ENCODE measurements around the gene C16orf96.

The C16orf96 gene

GRCh38 chr16:4601036-4601863 is 45.1 kb downstream of the C16orf96 start:
- DNase-seq (ENCODE audit: low spot score): no peak

DNA sequence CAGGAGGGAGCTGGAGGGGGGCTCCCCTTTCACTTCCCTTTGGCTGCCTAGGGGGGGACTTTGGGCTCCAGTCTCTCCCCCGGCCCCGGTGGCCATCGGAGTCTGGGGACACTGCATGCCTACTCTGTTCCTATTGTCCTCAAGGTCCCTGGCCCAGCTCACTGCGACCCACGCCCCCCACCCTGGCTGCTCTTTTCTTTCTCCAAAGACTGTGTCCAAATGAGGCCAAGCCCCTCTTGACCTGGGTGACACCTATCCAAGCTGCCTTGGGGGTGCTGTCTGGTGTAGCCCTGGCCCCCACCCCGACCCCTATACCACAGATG is 45.7 kb downstream of the C16orf96 start:
- DNase-seq (ENCODE audit: low spot score): no peak

DNA sequence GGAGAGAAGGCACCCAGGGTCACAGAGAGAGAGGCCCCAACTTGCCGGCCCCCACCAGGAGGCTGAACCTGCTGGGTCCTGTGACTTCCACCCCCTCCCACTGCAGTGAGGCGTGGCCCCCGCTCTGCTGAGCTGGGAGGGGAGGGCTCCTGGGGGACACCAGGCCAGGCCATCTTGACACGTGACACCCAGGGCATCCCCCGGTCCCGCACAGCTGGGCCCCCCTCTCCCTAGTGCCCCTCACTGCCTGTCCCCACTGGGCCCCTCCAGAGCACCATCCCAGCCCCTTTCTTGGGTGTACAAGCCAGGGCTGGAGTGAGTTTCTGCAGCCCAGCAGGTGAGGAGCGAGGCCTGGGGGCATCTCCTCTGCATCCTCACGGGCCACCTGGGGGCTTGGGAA is 46.2 kb downstream of the C16orf96 start:
- no peak for DNase-seq (ENCODE audit: low spot score)

DNA sequence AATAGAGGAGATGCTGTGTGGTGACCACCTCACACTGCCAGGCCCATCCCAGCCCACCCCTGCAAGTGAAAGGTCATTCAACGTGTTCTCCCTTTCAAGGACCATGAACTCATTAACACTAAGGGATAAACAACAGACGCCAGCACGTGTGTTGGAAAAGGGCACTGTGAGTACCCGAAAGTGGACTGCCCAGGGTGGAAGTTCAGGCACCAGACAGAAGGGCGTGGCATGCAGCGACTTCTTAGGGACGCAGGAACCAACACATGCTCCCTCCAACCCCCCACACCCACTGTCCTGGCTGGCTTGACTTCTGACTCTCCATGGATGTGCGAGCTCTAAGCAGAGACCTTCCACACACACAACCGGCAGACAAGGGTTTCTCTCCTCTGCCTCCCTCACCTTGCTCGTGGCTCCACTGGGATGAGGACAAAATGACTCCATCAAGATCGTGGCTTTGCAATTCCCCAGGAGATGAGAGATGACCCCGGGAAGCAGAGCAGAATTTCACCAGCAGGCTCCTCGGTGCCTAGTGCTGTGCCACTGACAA is 47.6 kb downstream of the C16orf96 start:
- no peak for DNase-seq (ENCODE audit: low spot score)

- DNase-seq (ENCODE audit: low spot score): no peak
Observed at GRCh38 chr16:4604401-4604800, 48.3 kb downstream of the C16orf96 start.

DNA sequence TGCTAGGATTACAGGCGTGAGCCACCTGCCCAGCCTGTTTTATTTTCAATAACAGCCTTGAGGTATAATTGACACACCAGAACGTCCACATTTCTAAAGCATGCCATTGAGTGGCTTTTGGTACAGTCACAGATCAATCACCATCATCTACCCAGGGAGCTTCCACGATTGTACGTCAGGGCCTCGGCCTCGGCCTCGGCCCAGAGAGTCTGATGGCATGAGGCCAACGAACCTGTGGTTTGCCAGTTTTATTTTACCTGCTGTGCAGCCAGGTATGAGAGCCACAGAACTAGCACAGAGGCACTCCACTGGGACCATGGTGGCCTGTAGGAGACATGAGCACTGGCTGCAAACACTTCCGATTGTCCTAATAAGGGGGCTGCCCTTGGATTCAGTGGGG is 50.2 kb downstream of the C16orf96 start:
- DNase-seq (ENCODE audit: low spot score): no peak

DNA sequence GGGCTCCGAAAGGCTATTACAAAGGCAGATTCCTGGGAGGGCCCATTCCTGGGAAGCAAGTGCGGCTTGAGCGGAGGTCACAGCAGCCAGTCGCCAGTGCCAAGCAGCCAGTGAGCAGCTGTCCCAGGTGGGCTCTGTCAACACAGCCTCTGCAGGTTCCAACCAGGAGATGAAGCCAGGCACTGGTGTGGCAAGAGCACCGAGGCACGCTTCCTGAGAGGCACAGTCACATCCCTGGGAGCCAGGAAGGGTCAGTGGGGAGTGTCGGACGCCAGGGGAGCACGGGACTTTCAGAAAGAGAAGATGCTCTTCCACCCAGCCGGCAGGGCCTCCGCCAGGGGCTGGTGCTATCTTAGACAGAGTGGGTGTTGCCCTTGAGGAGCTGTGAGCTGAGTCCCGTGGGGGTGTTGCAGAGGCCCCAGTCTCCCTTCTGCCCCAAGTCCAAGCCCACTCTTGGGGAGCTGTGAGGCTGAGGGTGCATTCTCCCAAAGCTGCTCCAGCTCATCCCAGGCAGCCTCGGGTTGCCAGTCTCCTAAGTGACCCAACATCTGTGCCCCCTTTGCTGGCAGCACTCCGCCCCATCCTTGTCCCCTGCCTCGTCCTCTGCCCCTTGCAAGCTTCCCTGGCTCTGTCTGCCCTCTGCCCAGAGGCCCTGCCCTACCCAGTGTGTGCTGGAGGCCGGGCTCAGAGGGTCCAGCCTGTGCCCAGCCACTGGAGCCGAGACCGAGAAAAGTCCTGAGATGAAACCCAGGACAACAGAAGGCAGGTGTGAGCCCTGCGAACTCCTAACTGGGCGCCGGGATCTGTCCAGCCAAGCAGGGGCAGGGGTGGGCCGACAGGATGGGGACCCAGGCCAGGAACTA is 51.9 kb downstream of the C16orf96 start:
- no peak for DNase-seq (ENCODE audit: low spot score)

GRCh38 chr16:4608704-4608980 is 52.5 kb downstream of the C16orf96 start:
- no peak for DNase-seq (ENCODE audit: low spot score)

GRCh38 chr16:4609200-4610010 is 53.3 kb downstream of the C16orf96 start:
- DNase-seq (ENCODE audit: low spot score): no peak

- DNase-seq (ENCODE audit: low spot score): no peak
Observed at GRCh38 chr16:4610011-4611005, 54.2 kb downstream of the C16orf96 start.

DNA sequence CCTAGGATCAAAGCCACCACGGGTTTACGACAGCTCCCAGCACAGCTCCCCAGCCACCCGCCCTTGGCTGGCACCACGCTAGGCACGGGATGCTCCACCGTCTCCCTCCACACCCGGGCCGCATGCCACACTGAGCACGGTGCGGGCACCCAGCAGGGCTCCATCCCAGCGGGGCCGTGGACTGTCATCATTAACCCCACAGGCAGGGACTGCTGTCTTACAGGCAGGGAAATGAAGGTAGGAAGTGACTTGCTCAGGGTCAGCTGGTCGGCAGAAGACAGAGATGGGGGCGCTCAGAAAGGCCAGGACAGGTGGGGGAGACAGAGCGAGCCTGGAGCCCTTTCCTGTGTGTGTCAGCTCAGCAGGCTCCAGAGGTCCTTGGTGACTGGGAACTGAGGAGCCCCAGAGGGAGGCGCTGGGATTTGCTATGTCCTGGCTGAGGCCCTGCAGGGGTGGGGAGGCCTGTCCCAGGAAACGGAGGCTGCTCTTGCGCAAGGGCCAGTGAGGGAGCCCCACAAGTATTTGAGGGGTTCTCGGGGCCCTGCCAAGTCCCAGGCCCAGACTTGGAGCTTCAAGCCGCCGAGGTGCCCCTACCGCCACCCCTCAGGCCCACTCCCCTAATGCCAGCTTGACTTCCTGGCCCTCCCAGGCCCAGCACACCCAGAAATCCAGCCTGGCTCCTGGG is 55.3 kb downstream of the C16orf96 start:
- DNase-seq (ENCODE audit: low spot score): no peak

DNA sequence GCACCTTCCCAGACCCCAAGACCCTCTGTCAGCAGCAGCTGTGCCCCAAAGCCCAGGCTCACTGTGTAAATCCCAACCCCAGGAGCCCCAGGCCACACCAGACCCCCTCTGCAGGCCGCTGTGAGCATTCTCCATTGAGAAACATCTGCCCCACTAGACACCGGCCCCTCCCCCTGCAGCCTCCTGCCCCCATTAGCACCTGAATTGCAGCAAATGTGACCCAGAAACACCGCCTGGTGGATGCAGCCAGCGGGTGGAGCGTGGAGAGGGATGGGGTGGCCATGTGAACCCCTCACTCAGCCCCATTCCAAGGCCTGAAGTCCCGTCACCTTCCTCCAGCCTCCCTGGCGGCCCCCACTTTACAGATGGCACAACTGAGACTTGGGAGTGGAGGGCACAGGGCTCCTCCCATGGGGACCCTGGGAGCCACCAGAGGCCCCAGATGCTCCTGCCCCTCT is 56.4 kb downstream of the C16orf96 start:
- no peak for DNase-seq (ENCODE audit: low spot score)

DNA sequence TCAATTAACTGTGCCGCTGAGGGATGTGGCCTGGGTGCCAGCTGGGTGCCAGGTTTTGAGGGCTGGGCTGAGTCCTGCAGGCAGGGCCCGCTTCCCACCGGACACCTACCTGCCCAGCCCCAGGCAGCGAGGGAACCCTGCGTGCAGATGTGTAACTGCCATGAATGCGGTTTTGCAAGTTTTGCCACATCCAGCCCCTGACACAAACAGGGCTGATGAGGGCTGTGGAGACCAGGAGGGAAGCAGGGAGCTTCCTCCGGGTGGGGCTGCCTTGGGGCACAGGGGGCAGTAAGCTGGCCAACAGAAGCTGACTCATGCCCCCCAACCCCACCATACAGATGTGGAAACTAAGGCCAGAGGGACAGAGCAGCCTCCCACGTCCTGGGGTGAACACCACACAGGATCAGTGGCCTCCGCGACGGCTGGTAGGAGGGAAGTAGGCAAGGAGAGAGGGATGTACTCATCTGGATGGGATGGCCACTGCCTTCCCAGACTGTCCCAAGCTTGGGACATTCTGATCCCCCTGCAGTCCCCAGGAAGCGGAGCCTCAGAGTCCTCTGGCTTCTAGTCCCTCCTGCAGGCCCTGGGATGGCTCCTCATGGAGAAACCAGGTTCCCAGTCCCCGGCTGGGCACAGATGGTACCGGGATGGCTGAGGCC is 57.0 kb downstream of the C16orf96 start:
- DNase-seq (ENCODE audit: low spot score): no peak

GRCh38 chr16:4613636-4614570 is 57.8 kb downstream of the C16orf96 start:
- no peak for DNase-seq (ENCODE audit: low spot score)

GRCh38 chr16:4614571-4615383 is 58.6 kb downstream of the C16orf96 start, which contains the start of gene UBALD1:
UBALD1 (minus strand) TSS chr16:4614888; CDS start chr16:4614797, 91 bp downstream.
- peak; percentile 76 for DNase-seq (ENCODE audit: low spot score)

- no peak for DNase-seq (ENCODE audit: low spot score)
Observed at GRCh38 chr16:4615384-4616046, 59.4 kb downstream of the C16orf96 start.

Measured in pons (tissue), 1 donor.